ENCODE results near the gene CCDC93.

Gene CCDC93

GRCh38 chr2:118058951-118059350 lies 45.1 kb upstream of the CCDC93 start:
- in situ Hi-C loops (cut with HindIII; ENCODE audit: low sequenced_read_pairs) = no loop called here
- TF ChIP-seq CTCF (IDR thresholded peaks at IDR 0.05; ENCODE audit: low read depth, low read length, missing control alignments) = no peak
- no peak overlapping the region for H3K4me3 ChIP-seq (ENCODE audit: low read depth, low read length)
- peak; percentile 46 for DNase-seq (ENCODE audit: low read depth)

- DNase-seq (ENCODE audit: low read depth) = no peak
- in situ Hi-C loops (cut with HindIII; ENCODE audit: low sequenced_read_pairs) = no loop called here
- TF ChIP-seq CTCF (IDR thresholded peaks at IDR 0.05; ENCODE audit: low read depth, low read length, missing control alignments) = no peak
- no peak overlapping the region for H3K4me3 ChIP-seq (ENCODE audit: low read depth, low read length)
Observed at GRCh38 chr2:118056801-118057200, 42.9 kb upstream of the CCDC93 start.

GRCh38 chr2:118056165-118056534 lies 42.3 kb upstream of the CCDC93 start:
- in situ Hi-C loops (cut with HindIII; ENCODE audit: low sequenced_read_pairs) = no loop called here
- no peak for DNase-seq (ENCODE audit: low read depth)
- no peak overlapping the region for H3K4me3 ChIP-seq (ENCODE audit: low read depth, low read length)
- no peak for TF ChIP-seq CTCF (IDR thresholded peaks at IDR 0.05; ENCODE audit: low read depth, low read length, missing control alignments)

GRCh38 chr2:118055512-118056164 lies 41.8 kb upstream of the CCDC93 start:
- DNase-seq (ENCODE audit: low read depth) = no peak
- in situ Hi-C loops (cut with HindIII; ENCODE audit: low sequenced_read_pairs) = no loop called here
- H3K4me3 ChIP-seq (ENCODE audit: low read depth, low read length) = no peak overlapping the region
- no peak for TF ChIP-seq CTCF (IDR thresholded peaks at IDR 0.05; ENCODE audit: low read depth, low read length, missing control alignments)

GRCh38 chr2:118054213-118055008 lies 40.5 kb upstream of the CCDC93 start:
- in situ Hi-C loops (cut with HindIII; ENCODE audit: low sequenced_read_pairs) = no loop called here
- H3K4me3 ChIP-seq (ENCODE audit: low read depth, low read length) = no peak overlapping the region
- TF ChIP-seq CTCF (IDR thresholded peaks at IDR 0.05; ENCODE audit: low read depth, low read length, missing control alignments) = no peak
- no peak for DNase-seq (ENCODE audit: low read depth)

GRCh38 chr2:118053681-118054080 lies 39.8 kb upstream of the CCDC93 start:
- DNase-seq (ENCODE audit: low read depth) = no peak
- no peak overlapping the region for H3K4me3 ChIP-seq (ENCODE audit: low read depth, low read length)
- TF ChIP-seq CTCF (IDR thresholded peaks at IDR 0.05; ENCODE audit: low read depth, low read length, missing control alignments) = no peak
- in situ Hi-C loops (cut with HindIII; ENCODE audit: low sequenced_read_pairs) = no loop called here
